A549 (cell line): ENCODE measurements around the gene CALR3.

Experiments
- CEBPB ChIP-seq, 2 experiments: fragments of >200 bp in 1 of 2; sonication (Bioruptor Twin) in 1 of 2; formaldehyde crosslinking in 1 of 2; IDR thresholded peaks; 2 replicates each; pipeline ENCODE4 v1.6.1; 2012 to 2016
- CTCF ChIP-seq: fragments of >200 bp; sonication (Bioruptor Twin); formaldehyde crosslinking; IDR thresholded peaks from 3 replicates; pipeline ENCODE4 v1.5.1; 2016
- ELK1 ChIP-seq: fragments of 150-350 bp; IDR thresholded peaks from 2 replicates; pipeline ENCODE4 v1.6.1; 2014; ENCODE audit warnings: low read depth, mild to moderate bottlenecking, low read length
- EP300 ChIP-seq, 2 experiments: fragments of >200 bp; sonication (Bioruptor Twin); formaldehyde crosslinking; IDR thresholded peaks; 2 replicates in 1 of 2; 3 replicates in 1 of 2; pipeline ENCODE4 v1.6.1; 2016 to 2017
- HOXB13 ChIP-seq: fragments of 250-450 bp; sonication (Bioruptor Pico); IDR thresholded peaks from 2 replicates; pipeline ENCODE4 v1.5.0; 2020; ENCODE audit warnings: low read depth, mild to moderate bottlenecking, moderate library complexity
- JUN ChIP-seq, 2 experiments: fragments of >200 bp; sonication (Bioruptor Twin); formaldehyde crosslinking; IDR thresholded peaks; 2 replicates in 1 of 2; 3 replicates in 1 of 2; pipeline ENCODE4 v1.6.1; 2016 to 2017
- KDM1A ChIP-seq: fragments of 200-600 bp; sonication (generic); IDR thresholded peaks from 2 replicates; pipeline ENCODE4 v1.6.1; 2016; ENCODE audit warnings: low read depth, mild to moderate bottlenecking
- MAX ChIP-seq: IDR thresholded peaks from 2 replicates; pipeline ENCODE4 v1.6.1; 2012
- POLR2A ChIP-seq: IDR thresholded peaks from 2 replicates; pipeline ENCODE4 v1.6.1; 2012; ENCODE audit warnings: mild to moderate bottlenecking, low read length
- SMC3 ChIP-seq: fragments of >200 bp; sonication (Bioruptor Twin); formaldehyde crosslinking; IDR thresholded peaks from 3 replicates; pipeline ENCODE4 v1.6.1; 2018; ENCODE audit warnings: inconsistent platforms
- SREBF2 ChIP-seq: fragments of 450-650 bp; IDR thresholded peaks from 2 replicates; pipeline ENCODE4 v1.6.1; 2014; ENCODE audit warnings: mild to moderate bottlenecking, moderate library complexity

- TF ChIP-seq SREBF2 = no peak
- TF ChIP-seq JUN (IDR thresholded peaks at IDR 0.05) = no peak
- no peak for TF ChIP-seq POLR2A
- TF ChIP-seq KDM1A = no peak
- TF ChIP-seq CEBPB (IDR thresholded peaks at IDR 0.05) = no peak
- no peak for TF ChIP-seq EP300 (IDR thresholded peaks at IDR 0.05)
- TF ChIP-seq CTCF = no peak
- no peak for TF ChIP-seq SMC3
- no peak for TF ChIP-seq ELK1
- no peak for TF ChIP-seq HOXB13
- TF ChIP-seq MAX = no peak
These were observed 41.1 kb upstream of the CALR3 start for GRCh38 chr19:16537111-16537510.
